SK-N-MC (cell line): ENCODE results near the gene PLA1A.

Source experiments
- EZH2 ChIP-seq: fragments of 200-600 bp; sonication (generic); IDR thresholded peaks from one replicate; pipeline ENCODE4 v1.6.1; 2017; ENCODE audit warnings: antibody characterized with exemption
- POLR2AphosphoS5 ChIP-seq: IDR thresholded peaks from 2 replicates; pipeline ENCODE4 v1.6.1; 2012; ENCODE audit warnings: mild to moderate bottlenecking, low read depth, low read length, borderline replicate concordance

- TF ChIP-seq EZH2 (no peak), POLR2AphosphoS5 (no peak)
Measured at GRCh38 chr3:119582178-119582577, 15.5 kb upstream of the PLA1A start.
